ENCODE results near the gene NR1D1. TPM values are rescaled to one million over a fixed set of nuclear protein-coding genes. Genes with fewer than 3 reads are reported as not detected.

Gene NR1D1
- total and polyA plus RNA-seq, 2 of the 8 experiments (the other 6 are each of a cell fraction or from before 2014, with no cell fraction given) = 1.5 to 4.6 TPM

GRCh38 chr17:40091691-40092397, 8.5 kb downstream of the NR1D1 start (continued):
- TF ChIP-seq CHD7 (IDR thresholded peaks at IDR 0.05; ENCODE audit: insufficient replicate concordance, low read length) = no peak
- no peak for TF ChIP-seq SIN3A (conservative IDR thresholded peaks at IDR 0.05 in 1 of 2, IDR thresholded peaks at IDR 0.05 in 1 of 2; ENCODE audit: low read depth in 1 of 2, low read length in 2 of 2)
- no peak for TF ChIP-seq POU5F1 (IDR thresholded peaks at IDR 0.05; ENCODE audit: low read depth, low read length)
- TF ChIP-seq FOSL1 (IDR thresholded peaks at IDR 0.05; ENCODE audit: insufficient read depth, low read depth, low read length) = no peak

All from H1 (cell line).